Hepatocyte (in vitro differentiated cells): ENCODE data around the gene CROCC2.

Source experiments
- CTCF ChIP-seq: fragments of 200-600 bp; sonication (generic); IDR thresholded peaks from 2 replicates; pipeline ENCODE4 v1.5.1; 2016; ENCODE audit warnings: antibody characterized with exemption, mild to moderate bottlenecking; ENCODE audit not compliant: poor library complexity
- EZH2 ChIP-seq: fragments of 200-600 bp; sonication (generic); IDR thresholded peaks from 2 replicates; pipeline ENCODE4 v1.6.1; 2016; ENCODE audit warnings: antibody characterized with exemption, mild to moderate bottlenecking, borderline replicate concordance
- EZH2phosphoT487 ChIP-seq: fragments of 200-600 bp; sonication (generic); IDR thresholded peaks from one replicate; pipeline ENCODE4 v1.6.1; 2018; ENCODE audit warnings: antibody characterized with exemption, mild to moderate bottlenecking, low read depth, moderate library complexity; ENCODE audit not compliant: unreplicated experiment, severe bottlenecking

DNA sequence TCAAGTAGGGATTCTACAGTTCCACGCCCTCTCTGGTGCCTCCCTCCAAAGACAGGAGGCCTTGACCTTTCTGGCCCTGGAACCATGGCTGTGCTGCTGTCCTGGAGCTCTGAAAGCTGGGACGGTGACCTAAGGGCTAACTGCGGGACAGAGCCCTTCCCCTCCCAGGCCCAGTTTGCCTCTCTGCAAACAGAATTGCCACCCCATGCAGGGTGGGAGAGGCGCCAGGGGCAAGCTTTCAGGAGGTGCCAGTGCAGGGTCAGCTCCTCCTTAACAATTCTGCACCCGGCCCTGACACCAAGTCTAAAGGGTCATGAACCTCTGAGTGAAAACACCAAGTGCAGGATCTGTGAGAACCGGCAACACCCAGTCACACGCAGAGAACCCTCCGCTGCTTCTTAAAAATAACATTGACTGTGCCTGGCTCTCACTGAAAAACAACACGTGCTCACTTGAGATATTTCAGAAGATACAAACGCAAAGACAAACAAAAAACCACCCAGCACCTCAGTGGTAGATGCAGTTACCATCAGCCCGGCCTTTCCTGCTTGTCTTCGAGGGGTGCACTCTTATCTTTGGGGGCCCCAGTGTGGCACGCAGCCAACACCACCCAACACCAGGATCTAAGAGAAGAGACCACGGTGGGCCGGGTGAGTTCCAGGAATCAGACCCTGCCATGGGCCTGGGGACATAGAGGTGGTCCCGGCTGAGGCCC lies 91.2 kb downstream of the CROCC2 start:
- TF ChIP-seq CTCF (no peak), EZH2 (no peak), EZH2phosphoT487 (no peak)
